Stomach (tissue), 4 donors: ENCODE results near the gene ACSBG1.

Experiments used
- CTCF ChIP-seq, 7 experiments: fragments of 450-650 bp in 4 of 7; fragments of 200-600 bp in 3 of 7; sonication (generic) in 3 of 7; IDR thresholded peaks; one replicate each; pipeline ENCODE4 v1.5.1; 2016 to 2019; ENCODE audit warnings: antibody characterized with exemption in 7 of 7, control low read depth in 2 of 7, mild to moderate bottlenecking in 1 of 7
- POLR2A ChIP-seq, 4 donors: fragments of 450-650 bp; IDR thresholded peaks; one replicate each; pipeline ENCODE4 v1.6.1; 2016; ENCODE audit warnings: antibody characterized with exemption in 4 of 4, control low read depth in 2 of 4, mild to moderate bottlenecking in 1 of 4, moderate library complexity in 1 of 4

DNA sequence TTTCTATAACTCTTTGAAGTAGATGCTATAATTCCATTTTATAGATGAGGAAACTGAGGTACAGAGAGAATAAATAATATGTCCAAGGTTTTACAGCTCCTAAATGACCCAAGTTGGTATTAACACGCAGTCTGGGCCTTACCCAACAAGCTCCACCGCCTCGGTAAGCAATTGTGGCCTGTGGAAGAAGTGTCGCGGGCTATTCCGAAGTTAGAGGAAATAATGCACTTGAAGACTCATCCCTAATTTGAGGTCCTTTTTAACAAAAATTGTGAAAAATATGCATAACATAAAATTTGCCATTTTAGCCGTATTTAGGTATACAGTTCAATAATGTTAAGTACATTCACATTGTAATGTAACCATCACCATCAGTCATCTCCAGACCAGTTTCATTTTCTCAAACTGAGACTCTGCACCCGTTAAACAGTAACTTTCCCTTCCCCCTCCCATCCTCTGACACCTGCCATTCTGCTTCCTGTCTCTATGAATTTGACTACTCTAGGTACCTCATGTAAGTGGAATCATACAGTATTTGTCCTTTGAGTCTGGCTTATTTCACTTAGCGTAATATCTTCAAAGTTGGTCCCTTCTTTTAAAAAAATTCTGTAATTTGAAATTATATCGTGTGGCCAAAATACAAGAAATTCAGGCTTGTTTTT is 67.0 kb downstream of the ACSBG1 start:
- no peak for TF ChIP-seq POLR2A (IDR thresholded peaks at IDR 0.05)
- TF ChIP-seq CTCF (IDR thresholded peaks at IDR 0.05): no peak
